K562 (cell line): Measurements from ENCODE around the gene MYO18B. TPM values are rescaled to one million over a fixed set of nuclear protein-coding genes. Genes with fewer than 3 reads are reported as not detected.

Experiments used
- ATAC-seq: fragments of 200-7000 bp; cut with Tn5 transposase; 3 replicates; pipeline ENCODE4 v1.9.1; 2020; ENCODE audit warnings: moderate library complexity
- BruUV-seq: library from RNA; stranded (reverse); fragments of 400-500 nt; replicated peaks from 2 replicates; lab custom pipeline; 2021; lab: Mats Ljungman, UMichigan
- CTCF ChIA-PET: fragments of 300-600 bp; formaldehyde crosslinking; extraction: SDS; loops from one replicate; lab custom pipeline; 2021; ENCODE audit warnings: low intra/inter-chr PET ratio; lab: Yijun Ruan, JAX
- POLR2A ChIA-PET: fragments of 300-600, 350-650 bp; sonication (Branson Sonifier 250); formaldehyde crosslinking; extraction: SDS; loops from one replicate; lab custom pipeline; 2021; ENCODE audit warnings: antibody characterized with exemption, inconsistent platforms; lab: Yijun Ruan, JAX
- DNase-seq, 4 experiments: peaks; one replicate each; pipeline versions ENCODE4 v3.0.0 to v3.0.0-alpha.2; 2011 to 2018; ENCODE audit warnings: low spot score in 3 of 4, mixed read lengths in 3 of 4; ENCODE audit errors: extremely low read depth in 1 of 4
- FAIRE-seq: peaks from 2 replicates; lab custom pipeline; 2011; peaks lifted over from hg19 to GRCh38; lab: Jason Lieb, UNC
- H2AFZ ChIP-seq: 2 replicates; pipeline ENCODE4 v1.6.0; 2011; ENCODE audit warnings: low read depth, low read length, control low read depth, inconsistent platforms
- H3K27ac ChIP-seq: fragments of 200-600 bp; 3 replicates; pipeline ENCODE4 v1.8.0; 2011; ENCODE audit warnings: low read depth, mild to moderate bottlenecking, control low read depth, inconsistent platforms, low read length, moderate library complexity, mixed read lengths; ENCODE audit errors: extremely low read depth
- H3K27me3 ChIP-seq, 2 experiments: fragments of 300-600 bp in 1 of 2; 2 replicates in 1 of 2; 3 replicates in 1 of 2; pipeline versions ENCODE4 v1.6.0 to v1.8.0; 2011; ENCODE audit warnings: inconsistent platforms in 2 of 2, low read length in 2 of 2, mild to moderate bottlenecking in 1 of 2, mixed read lengths in 1 of 2, moderate library complexity in 1 of 2; ENCODE audit not compliant: control insufficient read depth in 2 of 2, insufficient read depth in 2 of 2
- H3K36me3 ChIP-seq: fragments of 300-600 bp; 3 replicates; pipeline ENCODE4 v1.8.0; 2011; ENCODE audit warnings: mild to moderate bottlenecking, low read length, inconsistent platforms; ENCODE audit not compliant: control insufficient read depth, insufficient read depth
- H3K4me1 ChIP-seq, 2 experiments: fragments of 200-600 bp in 1 of 2; replicated peaks in 1 of 2; 2 replicates in 1 of 2; 3 replicates in 1 of 2; pipeline versions ENCODE4 v1.5.1 to v1.8.0; 2011; ENCODE audit warnings: inconsistent platforms in 2 of 2, low read length in 2 of 2, mild to moderate bottlenecking in 1 of 2, mixed read lengths in 1 of 2, moderate library complexity in 1 of 2; ENCODE audit not compliant: control insufficient read depth in 2 of 2, insufficient read depth in 2 of 2
- H3K4me2 ChIP-seq: 2 replicates; pipeline ENCODE4 v1.6.1; 2011; ENCODE audit warnings: low read length, control low read depth, inconsistent platforms, mixed read lengths; ENCODE audit not compliant: insufficient read depth
- H3K4me3 ChIP-seq: fragments of 200-600 bp; sonication (generic), shearing (Covaris generic); 2 replicates; pipeline ENCODE4 v1.5.1; 2016; ENCODE audit warnings: control low read depth, inconsistent platforms
- H3K79me2 ChIP-seq: fragments of 200-600 bp; 3 replicates; pipeline ENCODE4 v1.8.0; 2011; ENCODE audit warnings: low read length, inconsistent platforms; ENCODE audit not compliant: control insufficient read depth, insufficient read depth
- H3K9ac ChIP-seq, 2 experiments: 2 replicates each; pipeline versions ENCODE4 v1.6.0 to v1.6.1; 2011; ENCODE audit warnings: low read depth in 2 of 2, low read length in 2 of 2, control low read depth in 1 of 2, inconsistent platforms in 1 of 2, mild to moderate bottlenecking in 1 of 2, mixed read lengths in 1 of 2; ENCODE audit not compliant: insufficient read depth in 1 of 2
- H3K9me1 ChIP-seq: one replicate; pipeline ENCODE4 v1.6.0; 2011; ENCODE audit warnings: inconsistent platforms, mild to moderate bottlenecking, low read length, moderate library complexity; ENCODE audit not compliant: control insufficient read depth, insufficient read depth
- H3K9me3 ChIP-seq: replicated peaks from 2 replicates; pipeline ENCODE4 v1.5.1; 2011; ENCODE audit warnings: low read depth, low read length, inconsistent platforms; ENCODE audit not compliant: control insufficient read depth, insufficient read depth
- H4K20me1 ChIP-seq: replicated peaks from 2 replicates; pipeline ENCODE4 v1.6.1; 2011; ENCODE audit warnings: low read length, inconsistent platforms, mixed read lengths; ENCODE audit not compliant: control insufficient read depth, insufficient read depth
- ATF3 ChIP-seq, 2 experiments: fragments of 450-650 bp in 1 of 2; sonication (generic) in 1 of 2; formaldehyde crosslinking in 1 of 2; IDR thresholded peaks in 1 of 2; conservative IDR thresholded peaks in 1 of 2; 2 replicates each; pipeline versions ENCODE4 v1.6.1 to v1.8.1; 2016 to 2023; ENCODE audit warnings: mild to moderate bottlenecking in 2 of 2, moderate library complexity in 2 of 2, inconsistent platforms in 1 of 2, missing genetic modification reagents in 1 of 2
- ATF7 ChIP-seq: fragments of 450-650 bp; IDR thresholded peaks from 2 replicates; pipeline ENCODE4 v1.7.1; 2014; ENCODE audit warnings: mild to moderate bottlenecking, moderate library complexity
- ZBTB12 ChIP-seq: fragments of 250-450 bp; sonication (Bioruptor Pico); IDR thresholded peaks from 2 replicates; pipeline ENCODE4 v1.4.0; 2020
- ZNF444 ChIP-seq: fragments of 250-450 bp; sonication (Bioruptor Pico); IDR thresholded peaks from 2 replicates; pipeline ENCODE4 v1.4.0; 2020; ENCODE audit warnings: mild to moderate bottlenecking, moderate library complexity
- WGBS: fragments of 100-300 bp; shearing (Covaris generic); methylation state at CpG from one replicate; pipeline ENCODE4 v1.1.6; 2016; ENCODE audit warnings: low coverage, mixed read lengths; ENCODE audit not compliant: insufficient coverage; ENCODE audit errors: missing lambda C conversion rate; 5-methylcytosine and 5-hydroxymethylcytosine counted together
- in situ Hi-C: fragments of 300-500 bp; cut with MboI; formaldehyde crosslinking; loops from 4 replicates; pipeline ENCODE4 v1.15.0; 2018; ENCODE audit warnings: inconsistent platforms, mixed read lengths
- intact Hi-C: fragments of 100-400 bp; cut with micrococcal nuclease; formaldehyde crosslinking; loops from 2 replicates; pipeline ENCODE4 v1.14.2; 2022
- polyA plus RNA-seq, 8 experiments: library from polyadenylated mRNA; depleted of rRNA in 4 of 8; stranded (reverse) in 5 of 8; unstranded in 3 of 8; fragments of >200 nt; fragmentation: Nextera tagmentation in 2 of 8; fragmentation: Illumina TruSeq in 1 of 8; extraction: Ambion mirVana in 2 of 8; extraction: Trizol in 1 of 8; gene quantifications; 2 replicates each; pipeline versions ENCODE4 v1.2.1 to v1.2.3, GENCODE V29; 2011 to 2014; ENCODE audit warnings: inconsistent platforms in 1 of 8, missing spikeins in 1 of 8
- total RNA-seq, 7 experiments: library from RNA; depleted of rRNA in 6 of 7; stranded (reverse); fragments of >200 nt in 6 of 7; fragmentation: Illumina TruSeq in 2 of 7; extraction: Trizol in 2 of 7; gene quantifications; 2 replicates each; pipeline versions ENCODE4 v1.2.1 to v1.2.3, GENCODE V29; 2011 to 2021; ENCODE audit warnings: low replicate concordance in 1 of 7

The MYO18B gene
- total and polyA plus RNA-seq, 9 of the 15 experiments (the other 6 are each of a cell fraction or from before 2014, with no cell fraction given) = 0.06 to 7.0 (median 4.3) TPM

- no peaks in the 10 kb centered on the region for H3K27me3 ChIP-seq
- H3K36me3 ChIP-seq = no peaks in the 10 kb centered on the region
- no peak overlapping the region for H3K4me3 ChIP-seq
- H3K9me3 ChIP-seq = no peaks in the 10 kb centered on the region
- ChIA-PET CTCF (no interaction called here), POLR2A (interaction anchor here (0.7 kb wide), 1 partner anchor 15 kb away, joined by 3 read pairs; no protein-coding TSS in a partner anchor)
- no peak overlapping the region for H2AFZ ChIP-seq
- no peak for FAIRE-seq
- ATAC-seq = no peak
- H3K79me2 ChIP-seq = no peaks in the 10 kb centered on the region
- WGBS = 35% methylated on average over 3 of the region's 3 CpGs
- no peak for DNase-seq
- no TSS peak for BruUV-seq
- in situ Hi-C loops = no loop called here
- H3K9me1 ChIP-seq = no peaks in the 10 kb centered on the region
- intact Hi-C loops = no loop called here
- H3K9ac ChIP-seq = no peak overlapping the region
- H4K20me1 ChIP-seq = no peaks in the 10 kb centered on the region
- H3K4me2 ChIP-seq = no peak overlapping the region
- H3K4me1 ChIP-seq = no peaks in the 10 kb centered on the region
- H3K27ac ChIP-seq = no peak overlapping the region
- no peak for TF ChIP-seq ZNF444 (CRISPR knock-in tag)
- peak; percentile 52; the same call in 1 of the 2 replicates for TF ChIP-seq ATF7
- peak; percentile 36 for TF ChIP-seq ATF3 (IDR thresholded peaks at IDR 0.05)
- TF ChIP-seq ATF3 (CRISPR knock-in tag; conservative IDR thresholded peaks at IDR 0.05) = no peak
Measured at GRCh38 chr22:26035523-26035922, 293.5 kb downstream of the MYO18B start.

GRCh38 chr22:26038365-26038764 lies 296.4 kb downstream of the MYO18B start:
- no peaks in the 10 kb centered on the region for H3K9me3 ChIP-seq
- H3K4me2 ChIP-seq = no peak overlapping the region
- ChIA-PET CTCF (no interaction called here), POLR2A (no interaction called here)
- ATAC-seq = no peak
- no peaks in the 10 kb centered on the region for H3K9me1 ChIP-seq
- H2AFZ ChIP-seq = no peak overlapping the region
- H3K4me3 ChIP-seq = no peak overlapping the region
- DNase-seq = no peak
- FAIRE-seq = no peak
- WGBS = 0% methylated on average over 4 of the region's 4 CpGs
- H3K9ac ChIP-seq = no peak overlapping the region
- TF ChIP-seq ZBTB12 = no peak
- H3K79me2 ChIP-seq = no peaks in the 10 kb centered on the region
- no TSS peak for BruUV-seq
- intact Hi-C loops = no loop called here
- no peaks in the 10 kb centered on the region for H3K4me1 ChIP-seq
- in situ Hi-C loops = no loop called here
- H3K27me3 ChIP-seq = no peaks in the 10 kb centered on the region
- no peak overlapping the region for H3K27ac ChIP-seq
- H4K20me1 ChIP-seq = no peaks in the 10 kb centered on the region
- no peaks in the 10 kb centered on the region for H3K36me3 ChIP-seq
